HepG2 (cell line): Measurements from ENCODE around the gene SH3BGRL2. TPM values are rescaled to one million over a fixed set of nuclear protein-coding genes. Genes with fewer than 3 reads are reported as not detected.

Experiments
- CTCF ChIP-seq: sonication (generic); formaldehyde crosslinking; IDR thresholded peaks from 2 replicates; pipeline ENCODE4 v1.5.0; 2020; ENCODE audit warnings: mild to moderate bottlenecking, missing genetic modification reagents, moderate library complexity
- HDAC2 ChIP-seq: sonication (generic); formaldehyde crosslinking; IDR thresholded peaks from 2 replicates; pipeline ENCODE4 v1.4.0; 2020; ENCODE audit warnings: missing genetic modification reagents
- HINFP ChIP-seq: sonication (generic); formaldehyde crosslinking; IDR thresholded peaks from 2 replicates; pipeline ENCODE4 v1.4.0; 2020; ENCODE audit warnings: low read depth, mild to moderate bottlenecking, missing genetic modification reagents
- HNRNPLL ChIP-seq: fragments of 200-400 bp; formaldehyde crosslinking; IDR thresholded peaks from 2 replicates; pipeline ENCODE4 v1.6.1; 2017; ENCODE audit warnings: mild to moderate bottlenecking, low read depth, low read length; ENCODE audit not compliant: poor library complexity, severe bottlenecking
- MAFK ChIP-seq, 2 experiments: IDR thresholded peaks in 1 of 2; conservative IDR thresholded peaks in 1 of 2; 2 replicates each; pipeline ENCODE4 v1.6.1; 2011; ENCODE audit warnings: improper control_type of control experiment in 2 of 2, low read length in 2 of 2
- MATR3 ChIP-seq: sonication (generic); formaldehyde crosslinking; IDR thresholded peaks from 2 replicates; pipeline ENCODE4 v1.4.0; 2020; ENCODE audit warnings: missing genetic modification reagents
- NR2F2 ChIP-seq: IDR thresholded peaks from 2 replicates; pipeline ENCODE4 v1.6.1; 2012; ENCODE audit warnings: low read depth, inconsistent platforms, borderline replicate concordance
- SP2 ChIP-seq: sonication (generic); formaldehyde crosslinking; IDR thresholded peaks from 2 replicates; pipeline ENCODE4 v1.5.1; 2020; ENCODE audit warnings: mild to moderate bottlenecking, missing genetic modification reagents
- TBX3 ChIP-seq: fragments of 450-650 bp; IDR thresholded peaks from 2 replicates; pipeline ENCODE4 v1.6.1; 2017; ENCODE audit warnings: antibody characterized with exemption, mild to moderate bottlenecking, inconsistent platforms, borderline replicate concordance
- TEAD3 ChIP-seq: optimal IDR thresholded peaks from 2 replicates; pipeline ENCODE3; 2016; ENCODE audit warnings: borderline replicate concordance
- TERF1 ChIP-seq: sonication (generic); formaldehyde crosslinking; IDR thresholded peaks from 2 replicates; pipeline ENCODE4 v1.8.0; 2022; ENCODE audit warnings: mild to moderate bottlenecking, missing genetic modification reagents, moderate library complexity
- YEATS2 ChIP-seq: sonication (generic); formaldehyde crosslinking; IDR thresholded peaks from 2 replicates; pipeline ENCODE4 v1.4.0; 2020; ENCODE audit warnings: missing genetic modification reagents, borderline replicate concordance
- ZNF136 ChIP-seq: sonication (generic); formaldehyde crosslinking; IDR thresholded peaks from 2 replicates; pipeline ENCODE4 v1.8.1; 2022; ENCODE audit warnings: low read depth, mild to moderate bottlenecking, moderate library complexity, missing genetic modification reagents
- ZNF724P ChIP-seq: sonication (generic); formaldehyde crosslinking; IDR thresholded peaks from 2 replicates; pipeline ENCODE4 v1.8.0; 2022; ENCODE audit warnings: missing genetic modification reagents, borderline replicate concordance
- polyA plus RNA-seq, 8 experiments: library from polyadenylated mRNA; depleted of rRNA in 3 of 8; stranded (reverse) in 7 of 8; unstranded in 1 of 8; fragments of >200 nt; fragmentation: Illumina TruSeq in 4 of 8; extraction: Trizol in 4 of 8; gene quantifications; 2 replicates each; pipeline versions ENCODE4 v1.2.1 to v1.2.3, GENCODE V29; 2011 to 2016; ENCODE audit warnings: low read depth in 4 of 8, missing spikeins in 1 of 8, mixed read lengths in 1 of 8; ENCODE audit not compliant: insufficient read depth in 1 of 8
- total RNA-seq, 5 experiments: library from RNA; depleted of rRNA; stranded (reverse); fragments of >200 nt; fragmentation: Illumina TruSeq; extraction: Trizol; gene quantifications; 2 replicates each; pipeline ENCODE4 v1.2.3, GENCODE V29; 2016; ENCODE audit warnings: low read depth in 1 of 5
- TF ChIP-seq, protein P1 (sequence below): sonication (generic); formaldehyde crosslinking; IDR thresholded peaks from 2 replicates; pipeline ENCODE4 v1.4.0; 2020; ENCODE audit warnings: missing genetic modification reagents, mild to moderate bottlenecking, borderline replicate concordance
- TF ChIP-seq, protein P2 (sequence below): sonication (generic); formaldehyde crosslinking; conservative IDR thresholded peaks from 2 replicates; pipeline ENCODE4 v1.4.0; 2020; ENCODE audit warnings: missing genetic modification reagents
- TF ChIP-seq, protein P3 (sequence below): sonication (generic); formaldehyde crosslinking; IDR thresholded peaks from 2 replicates; pipeline ENCODE4 v1.4.0; 2020; ENCODE audit warnings: missing genetic modification reagents

SH3BGRL2 gene
- total and polyA plus RNA-seq, 2 of the 13 experiments (the other 11 are each of a cell fraction or from before 2014, with no cell fraction given), result 10.9 to 28.8 TPM

GRCh38 chr6:79630883-79631692 is at the start of gene SH3BGRL2 (continued):
- TF ChIP-seq TERF1 (CRISPR knock-in tag), result no peak
- no peak for TF ChIP-seq SP2
- TF ChIP-seq NR2F2, result no peak
- peak; percentile 30; the same call in 1 of the 2 replicates for TF ChIP-seq HDAC2 (CRISPR knock-in tag)
- no peak; the same call in 1 of the 2 replicates for TF ChIP-seq YEATS2 (CRISPR knock-in tag)
- peak; percentile 79 for TF ChIP-seq HNRNPLL
- no peak for TF ChIP-seq CTCF (CRISPR knock-in tag)
- 0 out of 2 replicates have a peak, but pooled peaks have one; percentile 60 for TF ChIP-seq HINFP
- TF ChIP-seq TEAD3 (CRISPR knock-in tag), result peak; percentile 62
- TF ChIP-seq, protein P1, sequence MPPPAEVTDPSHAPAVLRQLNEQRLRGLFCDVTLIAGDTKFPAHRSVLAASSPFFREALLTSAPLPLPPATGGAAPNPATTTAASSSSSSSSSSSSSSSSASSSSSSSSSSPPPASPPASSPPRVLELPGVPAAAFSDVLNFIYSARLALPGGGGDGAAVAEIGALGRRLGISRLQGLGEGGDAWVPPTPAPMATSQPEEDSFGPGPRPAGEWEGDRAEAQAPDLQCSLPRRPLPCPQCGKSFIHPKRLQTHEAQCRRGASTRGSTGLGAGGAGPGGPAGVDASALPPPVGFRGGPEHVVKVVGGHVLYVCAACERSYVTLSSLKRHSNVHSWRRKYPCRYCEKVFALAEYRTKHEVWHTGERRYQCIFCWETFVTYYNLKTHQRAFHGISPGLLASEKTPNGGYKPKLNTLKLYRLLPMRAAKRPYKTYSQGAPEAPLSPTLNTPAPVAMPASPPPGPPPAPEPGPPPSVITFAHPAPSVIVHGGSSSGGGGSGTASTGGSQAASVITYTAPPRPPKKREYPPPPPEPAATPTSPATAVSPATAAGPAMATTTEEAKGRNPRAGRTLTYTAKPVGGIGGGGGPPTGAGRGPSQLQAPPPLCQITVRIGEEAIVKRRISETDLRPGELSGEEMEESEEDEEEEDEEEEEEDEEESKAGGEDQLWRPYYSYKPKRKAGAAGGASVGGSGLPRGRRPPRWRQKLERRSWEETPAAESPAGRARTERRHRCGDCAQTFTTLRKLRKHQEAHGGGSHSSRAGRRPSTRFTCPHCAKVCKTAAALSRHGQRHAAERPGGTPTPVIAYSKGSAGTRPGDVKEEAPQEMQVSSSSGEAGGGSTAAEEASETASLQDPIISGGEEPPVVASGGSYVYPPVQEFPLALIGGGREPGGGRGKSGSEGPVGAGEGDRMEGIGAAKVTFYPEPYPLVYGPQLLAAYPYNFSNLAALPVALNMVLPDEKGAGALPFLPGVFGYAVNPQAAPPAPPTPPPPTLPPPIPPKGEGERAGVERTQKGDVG (CRISPR knock-in tag), result peak; percentile 78; the same call in 1 of the 2 replicates
- peak; percentile 45; the same call in 1 of the 2 replicates for TF ChIP-seq TBX3
- no peak for TF ChIP-seq MATR3 (CRISPR knock-in tag)
- TF ChIP-seq, protein P2, sequence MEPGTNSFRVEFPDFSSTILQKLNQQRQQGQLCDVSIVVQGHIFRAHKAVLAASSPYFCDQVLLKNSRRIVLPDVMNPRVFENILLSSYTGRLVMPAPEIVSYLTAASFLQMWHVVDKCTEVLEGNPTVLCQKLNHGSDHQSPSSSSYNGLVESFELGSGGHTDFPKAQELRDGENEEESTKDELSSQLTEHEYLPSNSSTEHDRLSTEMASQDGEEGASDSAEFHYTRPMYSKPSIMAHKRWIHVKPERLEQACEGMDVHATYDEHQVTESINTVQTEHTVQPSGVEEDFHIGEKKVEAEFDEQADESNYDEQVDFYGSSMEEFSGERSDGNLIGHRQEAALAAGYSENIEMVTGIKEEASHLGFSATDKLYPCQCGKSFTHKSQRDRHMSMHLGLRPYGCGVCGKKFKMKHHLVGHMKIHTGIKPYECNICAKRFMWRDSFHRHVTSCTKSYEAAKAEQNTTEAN (CRISPR knock-in tag), result no peak
- TF ChIP-seq, protein P3, sequence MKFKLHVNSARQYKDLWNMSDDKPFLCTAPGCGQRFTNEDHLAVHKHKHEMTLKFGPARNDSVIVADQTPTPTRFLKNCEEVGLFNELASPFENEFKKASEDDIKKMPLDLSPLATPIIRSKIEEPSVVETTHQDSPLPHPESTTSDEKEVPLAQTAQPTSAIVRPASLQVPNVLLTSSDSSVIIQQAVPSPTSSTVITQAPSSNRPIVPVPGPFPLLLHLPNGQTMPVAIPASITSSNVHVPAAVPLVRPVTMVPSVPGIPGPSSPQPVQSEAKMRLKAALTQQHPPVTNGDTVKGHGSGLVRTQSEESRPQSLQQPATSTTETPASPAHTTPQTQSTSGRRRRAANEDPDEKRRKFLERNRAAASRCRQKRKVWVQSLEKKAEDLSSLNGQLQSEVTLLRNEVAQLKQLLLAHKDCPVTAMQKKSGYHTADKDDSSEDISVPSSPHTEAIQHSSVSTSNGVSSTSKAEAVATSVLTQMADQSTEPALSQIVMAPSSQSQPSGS, result no peak; the same call in 1 of the 2 replicates
- TF ChIP-seq MAFK (conservative IDR thresholded peaks at IDR 0.05 in 1 of 2, IDR thresholded peaks at IDR 0.05 in 1 of 2; ENCODE audit: low read length in 2 of 2), result peak; percentile 43 to 63; a peak in 3 of 4 replicates
- TF ChIP-seq ZNF724P (CRISPR knock-in tag), result 0 out of 2 replicates have a peak, but pooled peaks have one; percentile 55
- TF ChIP-seq ZNF136 (CRISPR knock-in tag), result 0 out of 2 replicates have a peak, but pooled peaks have one; percentile 19
